ENCODE measurements around the gene PLPP1.

PLPP1 gene

GRCh38 chr5:55450050-55450765 is 84.6 kb downstream of the PLPP1 start:
- Histone ChIP-seq H3K27ac (ENCODE audit: low read depth, low read length) (no peak overlapping the region), H3K9me3 (ENCODE audit: control insufficient read depth, insufficient read depth, low read length) (no peaks in the 10 kb centered on the region), H3K36me3 (ENCODE audit: control insufficient read depth, insufficient read depth, low read length) (peaks cover 17% of the 10 kb centered on the region; the same call in 1 of the 2 replicates), H3K4me3 (ENCODE audit: low read depth, low read length) (no peak overlapping the region), H3K27me3 (ENCODE audit: control insufficient read depth, insufficient read depth, low read length) (no peaks in the 10 kb centered on the region), H3K4me1 (ENCODE audit: control insufficient read depth, insufficient read depth, low read length) (peaks cover 25% of the 10 kb centered on the region), H3K9ac (ENCODE audit: low read depth, low read length) (no peak overlapping the region)

DNA sequence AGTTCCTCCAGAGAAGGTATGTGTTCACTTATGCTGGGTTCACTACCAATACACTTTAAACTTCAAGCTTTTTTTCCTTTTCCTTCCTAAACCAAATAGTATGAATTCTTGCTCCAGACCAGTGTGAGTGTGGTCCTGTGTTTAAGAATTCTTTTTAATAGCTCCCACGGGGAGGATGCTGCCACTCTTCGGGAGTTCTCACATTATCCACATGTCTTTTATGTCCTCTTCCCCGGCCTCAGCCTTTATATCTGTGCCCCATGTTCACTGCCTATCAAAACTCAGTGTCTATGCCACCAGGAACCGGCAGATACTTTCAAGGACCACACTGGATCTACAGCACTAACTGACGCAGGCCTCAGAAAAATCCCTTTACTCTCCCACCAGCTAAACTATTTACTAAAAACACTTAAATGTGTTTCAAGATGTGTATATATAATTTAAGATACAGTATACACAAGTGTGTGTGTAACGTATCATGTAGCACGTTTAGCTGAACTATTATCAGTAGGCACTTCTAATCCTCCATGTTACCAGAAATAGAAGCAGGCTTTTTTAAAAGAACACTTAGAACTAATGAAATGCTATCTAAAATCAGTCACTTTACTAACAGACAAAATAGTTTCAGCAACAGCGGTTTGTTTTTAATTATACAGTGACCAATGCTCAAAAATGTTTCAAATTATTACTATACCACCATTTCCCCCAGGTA is 88.0 kb downstream of the PLPP1 start:
- Histone ChIP-seq H3K4me1 (ENCODE audit: control insufficient read depth, insufficient read depth, low read length) (peaks cover 14% of the 10 kb centered on the region), H3K36me3 (ENCODE audit: control insufficient read depth, insufficient read depth, low read length) (peaks cover 9% of the 10 kb centered on the region), H3K9ac (ENCODE audit: low read depth, low read length) (no peak overlapping the region), H3K27ac (ENCODE audit: low read depth, low read length) (no peak overlapping the region), H3K4me3 (ENCODE audit: low read depth, low read length) (no peak overlapping the region), H3K9me3 (ENCODE audit: control insufficient read depth, insufficient read depth, low read length) (no peaks in the 10 kb centered on the region), H3K27me3 (ENCODE audit: control insufficient read depth, insufficient read depth, low read length) (no peaks in the 10 kb centered on the region)

- peaks cover 16% of the 10 kb centered on the region for H3K36me3 ChIP-seq (ENCODE audit: control insufficient read depth, insufficient read depth, low read length)
- peaks cover 21% of the 10 kb centered on the region for H3K4me1 ChIP-seq (ENCODE audit: control insufficient read depth, insufficient read depth, low read length)
- H3K9ac ChIP-seq (ENCODE audit: low read depth, low read length): no peak overlapping the region
- no peaks in the 10 kb centered on the region for H3K27me3 ChIP-seq (ENCODE audit: control insufficient read depth, insufficient read depth, low read length)
- H3K9me3 ChIP-seq (ENCODE audit: control insufficient read depth, insufficient read depth, low read length): no peaks in the 10 kb centered on the region
- no peak overlapping the region for H3K4me3 ChIP-seq (ENCODE audit: low read depth, low read length)
- no peak overlapping the region for H3K27ac ChIP-seq (ENCODE audit: low read depth, low read length)
Observed at GRCh38 chr5:55445791-55446190, 89.0 kb downstream of the PLPP1 start.

DNA sequence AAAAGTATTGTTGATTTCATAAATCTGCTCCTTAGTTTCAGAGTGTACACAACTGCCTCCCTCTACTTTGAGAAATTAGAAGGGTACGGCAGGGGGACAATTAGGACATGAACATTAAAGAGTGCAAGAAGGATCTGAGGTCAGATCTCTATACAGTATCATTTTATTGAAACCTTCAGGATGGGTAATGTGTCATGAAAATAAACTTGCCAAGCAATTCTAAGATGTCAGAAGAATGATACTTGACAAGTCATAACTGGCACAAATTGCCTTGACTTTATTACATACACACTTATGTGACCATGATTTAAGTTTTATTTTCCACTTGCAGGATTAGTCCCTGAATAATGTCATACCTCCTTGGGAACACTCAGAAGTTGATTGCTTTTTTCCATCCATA is 92.8 kb downstream of the PLPP1 start:
- Histone ChIP-seq H3K27me3 (ENCODE audit: control insufficient read depth, insufficient read depth, low read length) (no peaks in the 10 kb centered on the region), H3K4me3 (ENCODE audit: low read depth, low read length) (no peak overlapping the region), H3K27ac (ENCODE audit: low read depth, low read length) (no peak overlapping the region), H3K9me3 (ENCODE audit: control insufficient read depth, insufficient read depth, low read length) (peaks cover 5% of the 10 kb centered on the region; the same call in 1 of the 2 replicates), H3K4me1 (ENCODE audit: control insufficient read depth, insufficient read depth, low read length) (peaks cover 44% of the 10 kb centered on the region), H3K36me3 (ENCODE audit: control insufficient read depth, insufficient read depth, low read length) (peaks cover 47% of the 10 kb centered on the region), H3K9ac (ENCODE audit: low read depth, low read length) (no peak overlapping the region)

DNA sequence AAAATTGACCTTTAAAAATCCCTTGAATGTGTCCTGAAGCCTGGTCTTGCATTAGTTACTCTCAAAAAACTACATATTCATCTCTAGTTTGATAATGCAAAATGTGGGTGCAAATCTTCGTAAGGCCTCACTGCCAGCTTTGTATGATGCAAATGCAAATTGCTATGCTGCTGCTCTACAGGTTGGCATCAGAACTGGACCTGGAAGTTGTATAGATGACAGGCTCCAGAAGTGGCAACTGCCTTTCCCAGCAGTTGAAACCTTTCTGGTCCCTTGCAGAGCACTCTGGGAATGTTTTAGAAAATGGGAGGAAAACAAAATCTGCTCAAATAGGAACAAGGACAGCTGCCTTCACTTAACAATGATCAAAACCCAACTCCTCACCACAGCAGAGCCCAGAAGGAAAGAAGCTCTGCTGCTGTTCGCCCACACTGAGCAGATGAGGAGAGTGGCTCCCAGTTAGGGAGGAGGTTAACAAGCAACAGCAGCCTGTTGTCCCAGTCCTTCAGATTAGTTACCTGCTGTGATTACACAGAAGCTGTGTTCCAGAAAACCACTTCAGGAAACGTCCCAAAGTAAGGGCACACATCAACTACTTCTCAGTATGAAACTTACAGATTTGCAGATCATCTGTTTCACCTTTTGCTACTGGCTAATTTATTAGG is 93.5 kb downstream of the PLPP1 start:
- Histone ChIP-seq H3K9ac (ENCODE audit: low read depth, low read length) (no peak overlapping the region), H3K27me3 (ENCODE audit: control insufficient read depth, insufficient read depth, low read length) (no peaks in the 10 kb centered on the region), H3K36me3 (ENCODE audit: control insufficient read depth, insufficient read depth, low read length) (peaks cover 54% of the 10 kb centered on the region), H3K9me3 (ENCODE audit: control insufficient read depth, insufficient read depth, low read length) (peaks cover 5% of the 10 kb centered on the region), H3K4me3 (ENCODE audit: low read depth, low read length) (no peak overlapping the region), H3K4me1 (ENCODE audit: control insufficient read depth, insufficient read depth, low read length) (peaks cover 44% of the 10 kb centered on the region), H3K27ac (ENCODE audit: low read depth, low read length) (peak overlapping the region; percentile 59)

- no peak overlapping the region for H3K9ac ChIP-seq (ENCODE audit: low read depth, low read length)
- H3K4me1 ChIP-seq (ENCODE audit: control insufficient read depth, insufficient read depth, low read length): peaks cover 44% of the 10 kb centered on the region
- H3K36me3 ChIP-seq (ENCODE audit: control insufficient read depth, insufficient read depth, low read length): peaks cover 58% of the 10 kb centered on the region
- H3K9me3 ChIP-seq (ENCODE audit: control insufficient read depth, insufficient read depth, low read length): peaks cover 5% of the 10 kb centered on the region
- H3K4me3 ChIP-seq (ENCODE audit: low read depth, low read length): no peak overlapping the region
- H3K27ac ChIP-seq (ENCODE audit: low read depth, low read length): peak overlapping the region; percentile 94
- H3K27me3 ChIP-seq (ENCODE audit: control insufficient read depth, insufficient read depth, low read length): no peaks in the 10 kb centered on the region
Observed at GRCh38 chr5:55440188-55440646, 94.5 kb downstream of the PLPP1 start.

- H3K27ac ChIP-seq (ENCODE audit: low read depth, low read length): peak overlapping the region; percentile 94
- peaks cover 5% of the 10 kb centered on the region for H3K9me3 ChIP-seq (ENCODE audit: control insufficient read depth, insufficient read depth, low read length)
- no peak overlapping the region for H3K4me3 ChIP-seq (ENCODE audit: low read depth, low read length)
- H3K4me1 ChIP-seq (ENCODE audit: control insufficient read depth, insufficient read depth, low read length): peaks cover 44% of the 10 kb centered on the region
- no peaks in the 10 kb centered on the region for H3K27me3 ChIP-seq (ENCODE audit: control insufficient read depth, insufficient read depth, low read length)
- peak overlapping the region; percentile 13; the same call in 1 of the 2 replicates for H3K9ac ChIP-seq (ENCODE audit: low read depth, low read length)
- peaks cover 61% of the 10 kb centered on the region for H3K36me3 ChIP-seq (ENCODE audit: control insufficient read depth, insufficient read depth, low read length)
Observed at GRCh38 chr5:55438998-55439397, 95.8 kb downstream of the PLPP1 start.

DNA sequence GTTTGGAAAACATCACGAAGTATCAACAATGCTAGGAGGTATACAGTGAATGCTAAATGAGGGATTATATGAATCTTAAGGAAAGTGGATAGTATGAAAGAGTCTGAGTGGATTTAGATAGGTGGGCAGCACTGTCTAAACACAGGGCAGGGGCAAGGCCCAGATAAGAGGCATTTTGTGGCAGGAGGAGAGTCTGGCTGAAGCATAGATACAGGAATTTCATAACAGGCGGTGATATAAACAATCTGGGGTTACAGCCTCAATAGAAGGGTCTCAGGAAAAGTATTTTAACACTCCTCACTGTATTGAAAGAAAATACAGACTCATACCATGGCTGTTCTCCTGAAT is 96.9 kb downstream of the PLPP1 start:
- H3K27ac ChIP-seq (ENCODE audit: low read depth, low read length): peak overlapping the region; percentile 94

GRCh38 chr5:55437452-55437851 is 97.3 kb downstream of the PLPP1 start:
- H3K9ac ChIP-seq (ENCODE audit: low read depth, low read length): 0 out of 2 replicates have a peak overlapping the region, but pooled peaks have one; percentile 19
- peaks cover 61% of the 10 kb centered on the region for H3K36me3 ChIP-seq (ENCODE audit: control insufficient read depth, insufficient read depth, low read length)
- H3K27me3 ChIP-seq (ENCODE audit: control insufficient read depth, insufficient read depth, low read length): no peaks in the 10 kb centered on the region
- H3K4me1 ChIP-seq (ENCODE audit: control insufficient read depth, insufficient read depth, low read length): peaks cover 44% of the 10 kb centered on the region
- peak overlapping the region; percentile 94 for H3K27ac ChIP-seq (ENCODE audit: low read depth, low read length)
- H3K9me3 ChIP-seq (ENCODE audit: control insufficient read depth, insufficient read depth, low read length): peaks cover 5% of the 10 kb centered on the region
- no peak overlapping the region for H3K4me3 ChIP-seq (ENCODE audit: low read depth, low read length)

More for the DNA sequence above, 96.9 kb downstream of the PLPP1 start:
- no peaks in the 10 kb centered on the region for H3K27me3 ChIP-seq (ENCODE audit: control insufficient read depth, insufficient read depth, low read length)
- peaks cover 5% of the 10 kb centered on the region for H3K9me3 ChIP-seq (ENCODE audit: control insufficient read depth, insufficient read depth, low read length)
- no peak overlapping the region for H3K4me3 ChIP-seq (ENCODE audit: low read depth, low read length)
- H3K36me3 ChIP-seq (ENCODE audit: control insufficient read depth, insufficient read depth, low read length): peaks cover 61% of the 10 kb centered on the region
- H3K4me1 ChIP-seq (ENCODE audit: control insufficient read depth, insufficient read depth, low read length): peaks cover 44% of the 10 kb centered on the region
- peak overlapping the region; percentile 53 for H3K9ac ChIP-seq (ENCODE audit: low read depth, low read length)

GRCh38 chr5:55432549-55432948 is 102.2 kb downstream of the PLPP1 start:
- Histone ChIP-seq H3K9me3 (ENCODE audit: control insufficient read depth, insufficient read depth, low read length) (peaks cover 2% of the 10 kb centered on the region), H3K9ac (ENCODE audit: low read depth, low read length) (no peak overlapping the region)

More at GRCh38 chr5:55432549-55432948, 102.2 kb downstream of the PLPP1 start:
- H3K27ac ChIP-seq (ENCODE audit: low read depth, low read length): no peak overlapping the region
- H3K4me1 ChIP-seq (ENCODE audit: control insufficient read depth, insufficient read depth, low read length): peaks cover 1% of the 10 kb centered on the region; the same call in 1 of the 2 replicates
- H3K27me3 ChIP-seq (ENCODE audit: control insufficient read depth, insufficient read depth, low read length): no peaks in the 10 kb centered on the region
- H3K4me3 ChIP-seq (ENCODE audit: low read depth, low read length): no peak overlapping the region
- peaks cover 56% of the 10 kb centered on the region for H3K36me3 ChIP-seq (ENCODE audit: control insufficient read depth, insufficient read depth, low read length)

All from HUES48 (cell line).